ENCODE data around the gene EPB41.
A peak's percentile ranks its signal among the peaks of the same experiment; 100 is the strongest.
"Not testable (repeated sequence)": the region's sequence is repeated elsewhere in the genome, so short reads cannot be mapped to it uniquely, and the experiment has no call there.

Gene EPB41

GRCh38 chr1:28914228-28915030, at the start of gene EPB41:
Gene EPB41 (plus strand): TSS chr1:28914569. CDS start chr1:28987438, 72,869 bp downstream.
- peak; percentile 89 for DNase-seq

- no peak for DNase-seq
Measured at GRCh38 chr1:28864695-28865094, 49.7 kb upstream of the EPB41 start.

GRCh38 chr1:28865997-28866650, 48.2 kb upstream of the EPB41 start:
- DNase-seq, result no peak

- DNase-seq, result no peak
Measured at GRCh38 chr1:28867850-28868249, 46.5 kb upstream of the EPB41 start.

- DNase-seq, result no peak
Measured at GRCh38 chr1:28869952-28870351, 44.4 kb upstream of the EPB41 start.

GRCh38 chr1:28871631-28872401, 42.6 kb upstream of the EPB41 start:
- no peak for DNase-seq

- not testable (repeated sequence) for DNase-seq
Measured at GRCh38 chr1:28875134-28875533, 39.2 kb upstream of the EPB41 start.

GRCh38 chr1:28877132-28877781, 37.1 kb upstream of the EPB41 start:
- peak; percentile 71 for DNase-seq

- DNase-seq, result no peak
Measured at GRCh38 chr1:28878796-28879195, 35.6 kb upstream of the EPB41 start.

- peak; percentile 79 for DNase-seq
Measured at GRCh38 chr1:28882009-28882628, 32.2 kb upstream of the EPB41 start.

- no peak for DNase-seq
Measured at GRCh38 chr1:28883242-28883616, 31.1 kb upstream of the EPB41 start.

GRCh38 chr1:28885472-28885877, 28.9 kb upstream of the EPB41 start:
- no peak for DNase-seq

GRCh38 chr1:28885977-28886730, 28.2 kb upstream of the EPB41 start:
- no peak for DNase-seq

- DNase-seq, result peak; percentile 90
Measured at GRCh38 chr1:28886731-28887418, 27.5 kb upstream of the EPB41 start.

GRCh38 chr1:28887419-28887834, 26.9 kb upstream of the EPB41 start:
- DNase-seq, result no peak

GRCh38 chr1:28887835-28888682, 26.3 kb upstream of the EPB41 start:
- DNase-seq, result no peak

- DNase-seq, result no peak
Measured at GRCh38 chr1:28888915-28889314, 25.5 kb upstream of the EPB41 start.

GRCh38 chr1:28889357-28889756, 25.0 kb upstream of the EPB41 start:
- no peak for DNase-seq

GRCh38 chr1:28890435-28890834, 23.9 kb upstream of the EPB41 start:
- DNase-seq, result no peak

- DNase-seq, result no peak
Measured at GRCh38 chr1:28890836-28891235, 23.5 kb upstream of the EPB41 start.
